Kidney (tissue), 14 donors: Measurements from ENCODE around the gene DNAH11. TPM values are rescaled to one million over a fixed set of nuclear protein-coding genes. Genes with fewer than 3 reads are reported as not detected.

Experiments used
- DNase-seq, 5 donors: peaks; one replicate each; pipeline ENCODE4 v3.0.0-alpha.2; 2013 to 2020
- FAIRE-seq: peaks from 2 replicates; lab custom pipeline; 2012; peaks lifted over from hg19 to GRCh38; lab: Jason Lieb, UNC
- H3K27ac ChIP-seq, 2 donors: one replicate each; pipeline ENCODE4 v1.7.0; 2013; ENCODE audit warnings: low read depth in 2 of 2, low read length in 2 of 2, inconsistent platforms in 1 of 2
- H3K27me3 ChIP-seq: one replicate; pipeline ENCODE4 v1.7.1; 2013; ENCODE audit warnings: low read length, inconsistent platforms; ENCODE audit not compliant: control insufficient read depth, insufficient read depth
- H3K36me3 ChIP-seq, 3 donors: one replicate each; pipeline versions ENCODE4 v1.7.0 to v1.7.1; 2013; ENCODE audit warnings: low read length in 3 of 3, control low read depth in 1 of 3, inconsistent platforms in 1 of 3; ENCODE audit not compliant: insufficient read depth in 3 of 3, control insufficient read depth in 2 of 3
- H3K4me1 ChIP-seq, 3 donors: one replicate each; pipeline versions ENCODE4 v1.7.0 to v1.7.1; 2013; ENCODE audit warnings: low read length in 3 of 3, inconsistent platforms in 1 of 3, low read depth in 1 of 3; ENCODE audit not compliant: control insufficient read depth in 2 of 3, insufficient read depth in 2 of 3
- H3K4me3 ChIP-seq, 3 donors: one replicate each; pipeline versions ENCODE4 v1.7.0 to v1.8.1; 2013; ENCODE audit warnings: low read length in 3 of 3, control low read depth in 1 of 3, inconsistent platforms in 1 of 3
- H3K9ac ChIP-seq, 3 donors: one replicate each; pipeline versions ENCODE4 v1.7.0 to v1.7.1; 2013; ENCODE audit warnings: low read length in 3 of 3, control low read depth in 1 of 3, inconsistent platforms in 1 of 3
- H3K9me3 ChIP-seq, 3 donors: one replicate each; pipeline versions ENCODE4 v1.7.0 to v1.7.1; 2013; ENCODE audit warnings: low read length in 3 of 3, control low read depth in 1 of 3, inconsistent platforms in 1 of 3; ENCODE audit not compliant: control insufficient read depth in 2 of 3, insufficient read depth in 1 of 3
- CTCF ChIP-seq: IDR thresholded peaks from 3 replicates; pipeline ENCODE4 v1.5.1; 2012; ENCODE audit warnings: mild to moderate bottlenecking, moderate library complexity, borderline replicate concordance; ENCODE audit not compliant: insufficient read depth; ENCODE audit errors: extremely low read depth
- intact Hi-C: fragments of 100-400 bp; cut with DNase I; formaldehyde crosslinking; loops from one replicate; pipeline ENCODE4 v1.11.1; 2022
- polyA plus RNA-seq: library from polyadenylated mRNA; stranded (reverse); fragments of 350-450 nt; fragmentation: Illumina TruSeq; extraction: RNeasy Lipid Tissue Mini Kit (QIAGEN cat#74804); gene quantifications from one replicate; pipeline ENCODE4 v1.2.3, GENCODE V29; 2014; ENCODE audit warnings: low read depth, low replicate concordance; ENCODE audit not compliant: insufficient read depth
- total RNA-seq: library from RNA; stranded (reverse); fragmentation: NEBNext Ultra II Directional; extraction: Animal tissue kit (Norgen Biotek cat#: 25700); gene quantifications from one replicate; pipeline ENCODE4 v1.2.1, GENCODE V29; 2021
- donor health status: control.
- donor health status: control.
- donor health status: control.
- donor health status: control.
- donor health status: control.
- donor health status: DM: yes; HTN: yes; CAD: no.
- donor health status: Normal renal cell carcinoma (clear cell type).

DNAH11 gene
- total and polyA plus RNA-seq, 2 donors from 2014 or later, result 0.58 to 2.3 TPM

GRCh38 chr7:21617916-21618390 is 75.1 kb downstream of the DNAH11 start:
- H3K27ac ChIP-seq, result no peak overlapping the region
- no peak overlapping the region for H3K9ac ChIP-seq
- no peak for DNase-seq
- H3K4me3 ChIP-seq, result no peak overlapping the region
- FAIRE-seq, result no peak
- intact Hi-C loops, result no loop called here
- H3K4me1 ChIP-seq, result no peaks in the 10 kb centered on the region
- no peaks in the 10 kb centered on the region for H3K9me3 ChIP-seq
- no peaks in the 10 kb centered on the region for H3K27me3 ChIP-seq
- TF ChIP-seq CTCF, result no peak
- H3K36me3 ChIP-seq, result no peaks in the 10 kb centered on the region

GRCh38 chr7:21618706-21619105 is 75.9 kb downstream of the DNAH11 start:
- FAIRE-seq (no peak), DNase-seq (no peak)
- Histone ChIP-seq H3K4me3 (no peak overlapping the region), H3K9ac (no peak overlapping the region), H3K27me3 (no peaks in the 10 kb centered on the region), H3K27ac (no peak overlapping the region), H3K9me3 (no peaks in the 10 kb centered on the region), H3K4me1 (no peaks in the 10 kb centered on the region), H3K36me3 (no peaks in the 10 kb centered on the region)
- no peak for TF ChIP-seq CTCF
- intact Hi-C loops, result no loop called here

GRCh38 chr7:21620054-21620453 is 77.2 kb downstream of the DNAH11 start:
- DNase-seq (no peak), FAIRE-seq (no peak)
- intact Hi-C loops, result no loop called here
- Histone ChIP-seq H3K4me1 (no peaks in the 10 kb centered on the region), H3K9me3 (no peaks in the 10 kb centered on the region), H3K9ac (no peak overlapping the region), H3K27me3 (no peaks in the 10 kb centered on the region), H3K36me3 (no peaks in the 10 kb centered on the region), H3K27ac (no peak overlapping the region), H3K4me3 (no peak overlapping the region)
- TF ChIP-seq CTCF, result no peak

- Histone ChIP-seq H3K27me3 (no peaks in the 10 kb centered on the region), H3K27ac (no peak overlapping the region), H3K9ac (no peak overlapping the region), H3K4me1 (no peaks in the 10 kb centered on the region), H3K36me3 (no peaks in the 10 kb centered on the region), H3K9me3 (no peaks in the 10 kb centered on the region), H3K4me3 (no peak overlapping the region)
- FAIRE-seq, result no peak
- TF ChIP-seq CTCF, result no peak
- DNase-seq, result no peak
- intact Hi-C loops, result no loop called here
Observed at GRCh38 chr7:21624320-21624719, 81.5 kb downstream of the DNAH11 start.
